Activated naive CD8-positive, alpha-beta T cell treated with anti-CD3 and anti-CD28 coated beads, Interleukin-2, amount 10 ng/mL, durations not matched to agents 7 days and 5 days (primary cell): ENCODE results near the gene DDAH1. TPM values are rescaled to one million over a fixed set of nuclear protein-coding genes. Genes with fewer than 3 reads are reported as not detected.

ENCODE experiments used
- ATAC-seq: fragments of 150-1000 bp; cut with Tn5 transposase; one replicate; pipeline ENCODE4 v1.10.0; 2021; ENCODE audit warnings: low read depth, moderate library complexity
- POLR2A ChIA-PET: fragments of 350-600 bp; sonication (Branson Sonifier 250); formaldehyde crosslinking; loops from one replicate; lab custom pipeline; 2021; ENCODE audit warnings: antibody characterized with exemption; lab: Charles Lee
- DNase-seq: peaks from one replicate; pipeline ENCODE4 v3.0.0; 2021
- H3K27ac Mint-ChIP-seq: one replicate; pipeline ENCODE4 v1.8.0; 2022; ENCODE audit warnings: mild to moderate bottlenecking, mixed read lengths
- H3K27me3 Mint-ChIP-seq: one replicate; pipeline ENCODE4 v1.8.0; 2022; ENCODE audit warnings: mild to moderate bottlenecking, moderate library complexity, mixed read lengths
- H3K36me3 Mint-ChIP-seq: one replicate; pipeline ENCODE4 v1.8.0; 2021; ENCODE audit warnings: mild to moderate bottlenecking, mixed read lengths
- H3K4me1 Mint-ChIP-seq: one replicate; pipeline ENCODE4 v1.8.0; 2021; ENCODE audit warnings: mixed read lengths
- H3K4me3 Mint-ChIP-seq: one replicate; pipeline ENCODE4 v1.8.0; 2022; ENCODE audit warnings: mild to moderate bottlenecking, moderate library complexity, mixed read lengths
- H3K9me3 Mint-ChIP-seq: one replicate; pipeline ENCODE4 v1.8.0; 2021; ENCODE audit warnings: mixed read lengths
- total RNA-seq, 2 experiments: library from RNA; stranded (reverse); gene quantifications; one replicate each; pipeline ENCODE4 v1.2.3, GENCODE V29; 2021

The DDAH1 gene
- total RNA-seq, 2 experiments from 2014 or later, result not detected

DNA sequence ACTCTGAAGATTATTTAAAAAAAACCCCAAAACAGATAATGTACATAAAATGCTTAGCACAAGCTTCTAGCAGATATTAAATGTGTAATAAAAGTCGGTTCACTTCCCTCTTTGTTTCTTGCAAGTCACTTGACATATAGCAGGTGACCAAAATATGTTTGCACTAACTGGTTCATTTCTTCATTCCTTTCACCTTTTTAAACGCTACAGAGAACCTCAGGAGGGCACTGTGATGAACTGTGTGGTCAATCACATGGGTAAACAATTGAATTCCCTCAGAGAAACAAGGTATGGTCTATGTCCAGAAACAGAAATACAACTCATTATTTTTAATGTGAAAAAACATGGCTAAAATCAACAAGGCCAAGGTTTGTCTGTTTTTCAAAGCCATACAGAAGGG is 137.2 kb downstream of the DDAH1 start:
- Mint-ChIP-seq H3K4me3 (no peak overlapping the region), H3K36me3 (no peaks in the 10 kb centered on the region), H3K9me3 (peaks cover 2% of the 10 kb centered on the region), H3K4me1 (no peaks in the 10 kb centered on the region), H3K27ac (no peak overlapping the region), H3K27me3 (peaks cover 27% of the 10 kb centered on the region)
- POLR2A ChIA-PET, result no interaction called here
- DNase-seq (no peak), ATAC-seq (no peak)

DNA sequence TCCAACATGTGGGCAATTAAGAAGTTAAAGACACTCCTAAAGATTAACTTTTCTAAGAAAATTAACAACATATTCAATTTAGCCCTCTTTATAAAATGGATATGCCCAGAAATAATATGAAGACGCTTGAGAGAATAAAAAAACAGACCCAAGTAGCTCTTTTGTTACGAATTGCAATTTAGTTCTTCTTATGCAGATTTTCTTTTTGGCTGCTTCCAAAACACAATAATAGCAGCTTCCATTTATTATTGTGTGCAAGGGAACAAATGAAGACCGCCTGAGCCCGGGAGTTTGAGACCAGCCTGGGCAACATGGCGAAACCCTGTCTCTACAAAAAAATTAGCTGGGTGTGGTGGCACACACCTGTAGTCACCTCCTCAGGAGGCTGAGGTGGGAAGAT is 138.1 kb downstream of the DDAH1 start:
- DNase-seq (no peak), ATAC-seq (no peak)
- H3K4me1 Mint-ChIP-seq, result no peaks in the 10 kb centered on the region
- H3K27ac Mint-ChIP-seq, result no peak overlapping the region
- no peaks in the 10 kb centered on the region for H3K36me3 Mint-ChIP-seq
- peaks cover 2% of the 10 kb centered on the region for H3K9me3 Mint-ChIP-seq
- H3K27me3 Mint-ChIP-seq, result peaks cover 27% of the 10 kb centered on the region
- POLR2A ChIA-PET, result no interaction called here
- no peak overlapping the region for H3K4me3 Mint-ChIP-seq

DNA sequence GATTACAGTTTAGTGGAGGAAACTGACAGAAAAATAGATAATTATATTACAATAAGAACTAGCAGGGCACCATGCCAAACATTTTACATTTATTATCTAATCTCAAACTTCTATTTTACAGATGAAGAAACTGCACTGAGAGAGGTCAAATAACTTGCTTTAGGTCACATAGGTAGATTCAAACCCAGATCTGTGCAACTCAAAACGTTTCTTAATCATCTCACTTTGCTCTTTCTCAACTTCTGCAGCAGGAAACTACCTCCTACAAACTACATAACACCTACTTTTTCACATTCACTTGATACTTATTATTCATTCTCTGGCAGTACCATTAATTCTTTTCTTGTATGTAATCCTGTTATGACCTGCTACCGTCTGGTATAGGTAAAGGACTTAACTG is 138.6 kb downstream of the DDAH1 start:
- DNase-seq (no peak), ATAC-seq (no peak)
- Mint-ChIP-seq H3K27ac (no peak overlapping the region), H3K36me3 (no peaks in the 10 kb centered on the region), H3K9me3 (peaks cover 2% of the 10 kb centered on the region), H3K27me3 (peaks cover 27% of the 10 kb centered on the region), H3K4me1 (peaks cover 2% of the 10 kb centered on the region), H3K4me3 (no peak overlapping the region)
- POLR2A ChIA-PET, result no interaction called here

DNA sequence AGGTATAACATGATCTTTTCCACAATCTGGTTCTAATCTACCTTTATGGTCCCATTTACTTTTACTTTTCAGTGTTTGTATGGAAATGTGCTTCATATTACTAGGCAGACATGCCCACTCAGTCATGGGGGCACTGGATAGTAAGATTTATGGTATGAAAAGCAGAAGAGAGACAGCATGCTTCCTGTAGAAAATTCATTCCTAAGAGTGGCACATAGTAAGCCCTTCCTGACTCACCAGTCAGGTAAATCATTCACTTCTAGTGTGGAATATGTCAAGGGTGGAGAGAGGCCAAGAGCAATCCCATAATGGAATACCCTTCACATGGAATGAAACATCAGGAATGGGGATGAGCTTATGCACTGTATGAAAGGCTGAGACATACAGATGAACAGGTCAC is 139.0 kb downstream of the DDAH1 start:
- peaks cover 27% of the 10 kb centered on the region for H3K27me3 Mint-ChIP-seq
- DNase-seq (no peak), ATAC-seq (no peak)
- peaks cover 2% of the 10 kb centered on the region for H3K9me3 Mint-ChIP-seq
- H3K4me3 Mint-ChIP-seq, result no peak overlapping the region
- POLR2A ChIA-PET, result no interaction called here
- no peaks in the 10 kb centered on the region for H3K36me3 Mint-ChIP-seq
- peaks cover 5% of the 10 kb centered on the region for H3K4me1 Mint-ChIP-seq
- no peak overlapping the region for H3K27ac Mint-ChIP-seq

DNA sequence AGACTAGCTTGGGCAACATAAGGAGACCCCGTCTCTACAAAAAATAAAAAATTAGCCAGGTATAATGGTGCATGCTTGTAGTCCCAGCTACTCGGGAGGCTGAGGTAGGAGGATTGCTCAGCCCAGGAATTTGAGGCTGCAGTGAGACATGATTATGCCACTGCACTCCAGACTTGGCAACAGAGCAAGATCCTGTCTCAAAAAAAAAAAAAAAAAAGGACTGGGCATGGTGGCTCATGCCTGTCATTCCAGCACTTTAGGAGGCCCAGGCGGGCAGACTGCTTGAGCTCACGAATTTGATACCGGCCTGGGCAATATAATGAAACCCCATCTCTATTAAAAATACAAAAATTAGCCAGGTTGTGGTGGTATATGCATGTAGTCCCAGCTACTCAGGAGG is 141.2 kb downstream of the DDAH1 start:
- DNase-seq (no peak), ATAC-seq (no peak)
- Mint-ChIP-seq H3K4me3 (no peak overlapping the region), H3K27ac (no peak overlapping the region), H3K36me3 (no peaks in the 10 kb centered on the region), H3K4me1 (peaks cover 8% of the 10 kb centered on the region), H3K27me3 (peaks cover 39% of the 10 kb centered on the region), H3K9me3 (no peaks in the 10 kb centered on the region)
- POLR2A ChIA-PET, result no interaction called here

DNA sequence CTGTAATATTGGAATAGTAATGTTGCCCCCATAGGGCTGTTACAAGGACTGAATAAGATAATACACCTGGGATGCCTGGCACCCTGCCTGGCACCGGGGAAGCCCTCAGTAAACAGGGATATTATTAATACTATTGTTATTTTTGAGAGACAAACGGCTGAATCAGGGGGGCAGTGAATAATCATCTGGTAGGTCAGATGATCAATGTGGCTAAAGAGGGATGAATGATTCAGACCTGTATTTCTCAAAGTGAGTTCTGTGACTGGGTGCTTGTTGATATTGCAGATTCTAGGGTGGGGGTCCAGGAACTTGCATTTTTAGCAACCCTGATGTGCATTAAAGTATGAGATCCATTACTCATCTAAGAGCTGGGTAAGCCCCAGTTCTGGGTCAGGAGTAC is 142.3 kb downstream of the DDAH1 start:
- no peak for ATAC-seq
- POLR2A ChIA-PET, result no interaction called here
- no peak overlapping the region for H3K4me3 Mint-ChIP-seq
- no peak for DNase-seq
- no peaks in the 10 kb centered on the region for H3K36me3 Mint-ChIP-seq
- peaks cover 8% of the 10 kb centered on the region for H3K4me1 Mint-ChIP-seq
- no peaks in the 10 kb centered on the region for H3K9me3 Mint-ChIP-seq
- peaks cover 48% of the 10 kb centered on the region for H3K27me3 Mint-ChIP-seq
- no peak overlapping the region for H3K27ac Mint-ChIP-seq

DNA sequence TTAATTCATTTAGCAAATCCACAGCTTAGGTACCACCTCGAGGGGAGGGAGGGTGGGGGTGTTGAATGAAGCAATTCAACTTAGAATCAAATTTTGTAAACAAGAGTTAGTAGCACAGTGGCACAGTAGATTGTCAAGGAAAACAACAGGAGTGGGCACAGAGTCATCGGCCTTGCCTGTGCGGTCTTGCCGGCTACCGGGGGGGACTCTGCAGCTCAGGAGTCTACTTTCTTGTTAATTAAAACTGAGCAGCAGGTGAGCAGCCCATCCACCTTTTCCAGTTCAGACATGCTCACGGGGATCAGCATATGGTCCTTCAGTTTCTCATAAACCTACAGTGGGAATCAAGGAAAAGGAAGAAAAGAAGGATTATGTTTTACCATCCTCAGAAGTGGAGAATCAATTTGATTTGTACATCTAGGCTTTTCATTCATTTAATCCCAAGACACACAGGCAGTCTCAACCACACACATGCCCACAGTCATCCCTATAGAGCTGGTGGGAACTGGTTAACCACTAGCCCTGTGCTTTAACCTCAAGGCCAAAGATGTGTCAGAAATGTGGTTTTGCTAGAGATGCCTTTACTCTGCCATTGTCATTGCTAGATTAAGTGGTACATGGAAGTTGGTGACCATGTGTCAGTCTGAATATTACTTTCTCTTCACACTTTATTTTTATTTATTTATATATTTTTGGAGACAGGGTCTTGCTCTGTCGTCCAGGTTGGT is 143.6 kb downstream of the DDAH1 start:
- Mint-ChIP-seq H3K4me3 (no peak overlapping the region), H3K9me3 (no peaks in the 10 kb centered on the region), H3K27me3 (peaks cover 53% of the 10 kb centered on the region), H3K4me1 (peaks cover 8% of the 10 kb centered on the region), H3K36me3 (no peaks in the 10 kb centered on the region), H3K27ac (no peak overlapping the region)
- ATAC-seq, result no peak
- DNase-seq, result no peak
- POLR2A ChIA-PET, result no interaction called here

DNA sequence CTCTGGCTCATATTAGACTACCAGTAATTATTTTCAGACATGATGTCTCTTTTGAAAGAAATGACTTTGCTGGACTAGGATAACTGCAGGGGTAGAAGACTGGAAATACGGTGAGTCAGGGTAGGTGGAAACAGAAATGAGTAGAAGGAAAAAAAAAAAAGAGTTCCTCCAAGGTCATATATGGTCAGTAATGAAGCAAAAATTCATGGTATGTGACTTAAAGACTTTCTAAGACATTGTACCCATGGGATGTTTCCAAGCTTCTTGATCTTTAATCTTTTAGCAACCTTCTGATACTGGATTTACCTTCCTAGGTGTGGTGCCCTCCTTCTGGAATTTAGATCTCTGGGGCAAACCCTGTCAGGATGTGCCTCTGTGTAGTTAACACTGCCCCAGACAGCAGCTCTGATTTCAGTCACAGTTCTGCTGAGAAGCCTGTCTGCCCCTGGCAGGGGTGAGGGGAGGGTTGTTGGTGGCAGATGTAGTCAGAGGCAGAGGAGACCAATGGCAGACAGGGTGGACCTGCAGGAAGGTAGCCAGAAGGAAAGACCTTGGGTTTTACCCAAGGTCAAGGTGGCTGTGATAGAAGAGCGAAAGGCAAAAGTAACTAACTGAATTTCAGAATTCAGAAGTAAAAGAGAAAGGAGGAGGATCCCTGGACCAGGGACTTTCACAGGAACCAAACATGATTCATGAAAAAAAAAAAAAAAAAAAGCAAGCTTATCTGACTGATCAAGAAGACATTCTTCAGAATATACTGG is 144.4 kb downstream of the DDAH1 start:
- POLR2A ChIA-PET, result no interaction called here
- Mint-ChIP-seq H3K9me3 (no peaks in the 10 kb centered on the region), H3K4me1 (peaks cover 8% of the 10 kb centered on the region), H3K27ac (no peak overlapping the region), H3K4me3 (peak overlapping the region; percentile 6), H3K27me3 (peaks cover 47% of the 10 kb centered on the region), H3K36me3 (no peaks in the 10 kb centered on the region)
- no peak for DNase-seq
- no peak for ATAC-seq

DNA sequence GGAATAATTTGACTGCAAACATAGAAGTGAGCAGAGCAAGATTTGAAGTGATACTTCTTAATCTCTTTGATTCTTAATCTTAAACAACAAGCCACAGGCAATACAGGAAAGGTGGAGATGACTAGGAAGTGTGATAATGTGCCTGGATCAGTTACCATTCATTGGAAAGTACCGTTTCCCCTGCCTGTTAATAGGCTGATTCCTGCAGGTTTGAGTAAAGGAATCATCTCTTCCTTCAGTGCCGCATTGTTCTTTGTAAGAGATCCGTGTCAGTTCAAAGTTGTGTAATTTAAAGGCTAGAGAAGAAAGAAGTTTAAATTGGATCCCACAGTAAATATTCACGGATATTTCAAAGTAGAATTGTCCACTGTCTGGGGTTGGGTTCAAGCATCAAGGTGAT is 145.0 kb downstream of the DDAH1 start:
- Mint-ChIP-seq H3K4me3 (no peak overlapping the region), H3K4me1 (peaks cover 8% of the 10 kb centered on the region), H3K36me3 (no peaks in the 10 kb centered on the region), H3K27ac (no peak overlapping the region), H3K27me3 (peaks cover 46% of the 10 kb centered on the region), H3K9me3 (no peaks in the 10 kb centered on the region)
- POLR2A ChIA-PET, result no interaction called here
- ATAC-seq (no peak), DNase-seq (no peak)

DNA sequence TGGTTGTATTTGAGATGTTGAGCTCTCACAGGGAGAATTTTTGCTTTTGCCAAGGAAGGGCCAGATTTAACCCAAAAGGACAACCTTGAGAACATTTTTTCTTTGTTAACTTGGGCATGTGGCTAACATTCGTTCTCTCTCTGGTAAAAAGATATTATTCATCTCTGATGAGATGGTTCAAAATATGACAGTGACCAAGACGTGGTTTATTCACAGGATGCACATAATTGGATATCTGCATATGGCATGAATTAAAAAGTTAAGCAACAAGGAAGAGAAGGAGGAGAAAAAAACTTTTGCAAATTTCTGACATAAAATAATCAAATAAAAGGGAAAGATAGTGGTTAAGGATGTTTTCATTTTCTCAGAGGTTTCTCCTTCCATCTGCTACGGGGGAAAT is 145.5 kb downstream of the DDAH1 start:
- no peak overlapping the region for H3K4me3 Mint-ChIP-seq
- no peak for DNase-seq
- peaks cover 8% of the 10 kb centered on the region for H3K4me1 Mint-ChIP-seq
- H3K27me3 Mint-ChIP-seq, result peaks cover 44% of the 10 kb centered on the region
- no peak overlapping the region for H3K27ac Mint-ChIP-seq
- POLR2A ChIA-PET, result no interaction called here
- no peak for ATAC-seq
- H3K9me3 Mint-ChIP-seq, result no peaks in the 10 kb centered on the region
- no peaks in the 10 kb centered on the region for H3K36me3 Mint-ChIP-seq

DNA sequence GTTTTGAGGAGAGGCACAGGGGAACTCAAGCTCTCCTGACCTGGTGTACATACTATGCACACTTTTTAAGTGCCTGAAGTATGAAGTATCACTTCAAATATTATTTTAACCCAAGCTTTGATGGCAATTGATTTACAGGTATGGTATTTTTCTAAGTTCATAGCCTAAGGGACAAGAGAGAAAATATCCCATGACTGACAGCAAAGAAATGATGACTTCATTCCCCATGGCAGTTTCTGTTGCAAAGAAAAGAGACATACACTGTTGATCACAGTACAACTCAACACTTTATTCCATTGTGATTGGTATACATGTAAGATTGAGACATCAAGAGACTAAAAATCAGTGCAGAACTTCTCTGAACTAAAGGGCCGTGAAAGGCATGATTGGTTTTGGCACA is 146.7 kb downstream of the DDAH1 start:
- Mint-ChIP-seq H3K9me3 (no peaks in the 10 kb centered on the region), H3K4me3 (no peak overlapping the region), H3K27ac (no peak overlapping the region), H3K36me3 (no peaks in the 10 kb centered on the region), H3K4me1 (peaks cover 8% of the 10 kb centered on the region), H3K27me3 (peaks cover 45% of the 10 kb centered on the region)
- ATAC-seq (no peak), DNase-seq (no peak)
- POLR2A ChIA-PET, result no interaction called here

DNA sequence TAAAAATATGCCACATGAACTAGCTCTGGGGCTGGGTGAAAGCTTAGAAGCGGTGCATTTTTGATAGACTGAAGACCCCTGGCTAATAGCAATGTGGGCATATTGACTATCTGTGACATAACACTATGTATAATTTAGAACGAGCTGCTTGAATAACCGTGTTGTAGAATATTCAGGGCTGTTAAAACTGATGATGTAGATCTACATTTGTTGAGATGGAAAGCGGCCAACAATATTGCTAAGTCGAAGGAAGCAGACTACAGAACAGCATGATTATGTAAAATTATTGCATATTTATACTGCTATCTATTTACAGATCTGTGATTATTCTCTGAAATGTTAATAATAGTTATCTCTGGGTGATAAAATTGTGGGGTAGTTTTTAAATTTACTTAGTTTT is 147.4 kb downstream of the DDAH1 start:
- H3K27me3 Mint-ChIP-seq, result peaks cover 50% of the 10 kb centered on the region

DNA sequence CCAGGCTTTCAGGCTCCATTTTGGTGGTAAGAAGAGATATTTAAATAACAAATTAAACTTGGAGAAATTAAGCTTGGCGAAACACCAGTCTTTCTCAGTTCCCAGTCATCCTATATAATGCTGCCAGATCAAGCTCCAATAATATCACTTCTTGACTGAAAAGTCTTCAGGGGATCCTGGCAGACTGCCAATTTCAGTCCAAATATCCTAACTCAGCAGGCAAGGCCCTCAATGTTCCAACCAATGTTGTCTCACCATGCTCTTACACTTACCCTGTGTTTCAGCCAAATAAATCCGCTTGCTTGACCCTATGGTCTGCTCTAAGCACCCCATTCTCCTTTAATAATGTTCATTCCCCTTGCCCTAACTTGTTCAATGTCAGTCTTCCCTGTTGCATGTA is 148.6 kb downstream of the DDAH1 start:
- ATAC-seq, result no peak
- Mint-ChIP-seq H3K36me3 (no peaks in the 10 kb centered on the region), H3K27me3 (peaks cover 56% of the 10 kb centered on the region), H3K9me3 (no peaks in the 10 kb centered on the region), H3K27ac (no peak overlapping the region), H3K4me1 (peaks cover 6% of the 10 kb centered on the region), H3K4me3 (no peak overlapping the region)
- no peak for DNase-seq
- POLR2A ChIA-PET, result no interaction called here

More for the DNA sequence above, 147.4 kb downstream of the DDAH1 start:
- Mint-ChIP-seq H3K4me1 (peaks cover 8% of the 10 kb centered on the region), H3K27ac (no peak overlapping the region), H3K4me3 (no peak overlapping the region), H3K9me3 (no peaks in the 10 kb centered on the region), H3K36me3 (no peaks in the 10 kb centered on the region)
- DNase-seq, result no peak
- POLR2A ChIA-PET, result no interaction called here
- no peak for ATAC-seq

DNA sequence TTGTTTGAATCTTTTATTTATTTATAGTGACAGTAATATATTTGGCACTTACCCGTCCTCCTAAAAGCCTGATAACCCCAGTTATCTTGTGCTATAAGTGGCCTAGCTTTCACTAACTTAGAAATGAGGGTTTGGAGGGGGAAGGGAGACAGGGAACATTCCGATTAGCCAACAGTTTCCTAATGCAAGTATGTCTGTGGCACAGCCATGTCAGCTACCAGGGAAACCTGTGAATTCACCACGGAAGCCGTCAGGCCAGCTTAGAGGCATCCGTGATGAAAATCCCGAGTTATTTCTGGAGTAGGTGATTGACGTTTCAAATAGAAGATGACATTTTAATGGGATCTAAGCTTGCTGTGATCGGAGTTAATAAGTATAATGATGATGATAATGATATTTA is 149.2 kb downstream of the DDAH1 start:
- Mint-ChIP-seq H3K27me3 (peaks cover 56% of the 10 kb centered on the region), H3K4me3 (no peak overlapping the region), H3K36me3 (no peaks in the 10 kb centered on the region), H3K9me3 (no peaks in the 10 kb centered on the region), H3K4me1 (peaks cover 2% of the 10 kb centered on the region), H3K27ac (no peak overlapping the region)
- ATAC-seq, result no peak
- DNase-seq, result no peak
- POLR2A ChIA-PET, result no interaction called here
